ENCODE data around the gene EIF4A3. TPM values are rescaled to one million over a fixed set of nuclear protein-coding genes. Genes with fewer than 3 reads are reported as not detected.

Gene EIF4A3
- total RNA-seq, 2 experiments from 2014 or later, result 259 to 313 TPM

DNA sequence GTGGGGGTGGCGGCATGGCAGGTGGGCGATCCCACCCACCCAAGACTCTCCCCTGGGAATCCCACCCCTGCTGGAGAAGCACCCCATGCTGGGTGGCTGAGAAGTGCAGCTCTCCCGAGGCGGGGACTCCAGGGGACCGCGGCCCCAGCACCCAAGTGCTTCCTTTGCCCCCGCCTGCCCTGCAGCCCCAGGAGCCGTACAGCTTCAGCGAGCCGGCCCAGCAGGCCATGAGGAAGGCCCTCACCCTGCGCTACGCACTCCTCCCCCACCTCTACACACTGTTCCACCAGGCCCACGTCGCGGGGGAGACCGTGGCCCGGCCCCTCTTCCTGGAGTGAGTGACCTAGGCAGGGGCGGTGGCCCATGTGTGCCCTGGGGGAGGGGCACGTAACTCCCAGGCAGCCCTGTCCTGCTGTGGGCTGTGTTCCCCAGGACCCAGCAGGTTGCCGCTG is 33.9 kb downstream of the EIF4A3 start:
- Histone ChIP-seq H3K36me3 (ENCODE audit: insufficient read depth, low read length) (no peaks in the 10 kb centered on the region), H3K9me3 (ENCODE audit: low read length) (no peaks in the 10 kb centered on the region), H3K4me2 (ENCODE audit: low read length) (no peak overlapping the region), H2AFZ (ENCODE audit: low read length) (no peak overlapping the region), H3K4me1 (ENCODE audit: insufficient read depth, low read length, poor library complexity, severe bottlenecking) (peaks cover 8% of the 10 kb centered on the region), H3K79me2 (ENCODE audit: insufficient read depth, low read depth, low read length) (no peaks in the 10 kb centered on the region), H4K20me1 (ENCODE audit: insufficient read depth, low read length) (no peaks in the 10 kb centered on the region), H3K4me3 (ENCODE audit: low read depth, low read length, poor library complexity, severe bottlenecking) (no peak overlapping the region), H3K27ac (ENCODE audit: low read depth, low read length, poor library complexity, severe bottlenecking) (no peak overlapping the region), H3K9me2 (ENCODE audit: insufficient read depth, low read length) (no peaks in the 10 kb centered on the region)
- ChIA-PET POLR2A (no interaction called here), CTCF (ENCODE audit: unreplicated experiment) (no interaction called here)
- BruUV-seq (replicated peaks), result no TSS peak
- no peak for DNase-seq (ENCODE audit: low spot score)
- no peak for TF ChIP-seq EZH2phosphoT487 (IDR thresholded peaks at IDR 0.05; ENCODE audit: borderline replicate concordance, low read depth, low read length)
- TF ChIP-seq, protein P1, sequence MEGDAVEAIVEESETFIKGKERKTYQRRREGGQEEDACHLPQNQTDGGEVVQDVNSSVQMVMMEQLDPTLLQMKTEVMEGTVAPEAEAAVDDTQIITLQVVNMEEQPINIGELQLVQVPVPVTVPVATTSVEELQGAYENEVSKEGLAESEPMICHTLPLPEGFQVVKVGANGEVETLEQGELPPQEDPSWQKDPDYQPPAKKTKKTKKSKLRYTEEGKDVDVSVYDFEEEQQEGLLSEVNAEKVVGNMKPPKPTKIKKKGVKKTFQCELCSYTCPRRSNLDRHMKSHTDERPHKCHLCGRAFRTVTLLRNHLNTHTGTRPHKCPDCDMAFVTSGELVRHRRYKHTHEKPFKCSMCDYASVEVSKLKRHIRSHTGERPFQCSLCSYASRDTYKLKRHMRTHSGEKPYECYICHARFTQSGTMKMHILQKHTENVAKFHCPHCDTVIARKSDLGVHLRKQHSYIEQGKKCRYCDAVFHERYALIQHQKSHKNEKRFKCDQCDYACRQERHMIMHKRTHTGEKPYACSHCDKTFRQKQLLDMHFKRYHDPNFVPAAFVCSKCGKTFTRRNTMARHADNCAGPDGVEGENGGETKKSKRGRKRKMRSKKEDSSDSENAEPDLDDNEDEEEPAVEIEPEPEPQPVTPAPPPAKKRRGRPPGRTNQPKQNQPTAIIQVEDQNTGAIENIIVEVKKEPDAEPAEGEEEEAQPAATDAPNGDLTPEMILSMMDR (conservative IDR thresholded peaks at IDR 0.05; ENCODE audit: low read length), result no peak
- intact Hi-C loops (cut with micrococcal nuclease; ENCODE audit: unreplicated experiment), result no loop called here

DNA sequence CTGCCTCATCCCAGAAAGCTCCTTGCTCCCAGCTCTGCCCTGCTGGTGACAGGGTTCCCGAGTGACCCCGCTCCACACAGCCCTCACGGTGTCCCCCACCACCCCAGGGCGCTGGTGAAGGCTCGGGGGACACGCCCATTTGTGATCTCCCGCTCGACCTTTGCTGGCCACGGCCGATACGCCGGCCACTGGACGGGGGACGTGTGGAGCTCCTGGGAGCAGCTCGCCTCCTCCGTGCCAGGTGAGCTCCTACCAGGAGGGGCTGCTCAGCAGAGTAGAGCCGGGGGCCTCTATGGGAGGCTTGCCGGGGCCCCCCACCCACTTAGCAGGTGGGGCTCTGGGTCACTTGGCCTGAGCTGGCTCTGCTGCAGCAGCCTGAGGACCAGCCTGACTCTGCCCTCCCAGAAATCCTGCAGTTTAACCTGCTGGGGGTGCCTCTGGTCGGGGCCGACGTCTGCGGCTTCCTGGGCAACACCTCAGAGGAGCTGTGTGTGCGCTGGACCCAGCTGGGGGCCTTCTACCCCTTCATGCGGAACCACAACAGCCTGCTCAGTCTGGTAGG is 34.4 kb downstream of the EIF4A3 start:
- Histone ChIP-seq H3K9me3 (ENCODE audit: low read length) (no peaks in the 10 kb centered on the region), H3K36me3 (ENCODE audit: insufficient read depth, low read length) (no peaks in the 10 kb centered on the region), H4K20me1 (ENCODE audit: insufficient read depth, low read length) (no peaks in the 10 kb centered on the region), H3K4me1 (ENCODE audit: insufficient read depth, low read length, poor library complexity, severe bottlenecking) (peaks cover 8% of the 10 kb centered on the region), H3K27ac (ENCODE audit: low read depth, low read length, poor library complexity, severe bottlenecking) (no peak overlapping the region), H3K4me3 (ENCODE audit: low read depth, low read length, poor library complexity, severe bottlenecking) (no peak overlapping the region), H2AFZ (ENCODE audit: low read length) (no peak overlapping the region), H3K4me2 (ENCODE audit: low read length) (no peak overlapping the region), H3K9me2 (ENCODE audit: insufficient read depth, low read length) (no peaks in the 10 kb centered on the region), H3K79me2 (ENCODE audit: insufficient read depth, low read depth, low read length) (no peaks in the 10 kb centered on the region)
- intact Hi-C loops (cut with micrococcal nuclease; ENCODE audit: unreplicated experiment), result no loop called here
- ChIA-PET CTCF (ENCODE audit: unreplicated experiment) (no interaction called here), POLR2A (no interaction called here)
- DNase-seq (ENCODE audit: low spot score), result peak; percentile 38
- BruUV-seq (replicated peaks), result no TSS peak
- TF ChIP-seq, protein P1 (conservative IDR thresholded peaks at IDR 0.05; ENCODE audit: low read length), result no peak
- no peak for TF ChIP-seq EZH2phosphoT487 (IDR thresholded peaks at IDR 0.05; ENCODE audit: borderline replicate concordance, low read depth, low read length)

DNA sequence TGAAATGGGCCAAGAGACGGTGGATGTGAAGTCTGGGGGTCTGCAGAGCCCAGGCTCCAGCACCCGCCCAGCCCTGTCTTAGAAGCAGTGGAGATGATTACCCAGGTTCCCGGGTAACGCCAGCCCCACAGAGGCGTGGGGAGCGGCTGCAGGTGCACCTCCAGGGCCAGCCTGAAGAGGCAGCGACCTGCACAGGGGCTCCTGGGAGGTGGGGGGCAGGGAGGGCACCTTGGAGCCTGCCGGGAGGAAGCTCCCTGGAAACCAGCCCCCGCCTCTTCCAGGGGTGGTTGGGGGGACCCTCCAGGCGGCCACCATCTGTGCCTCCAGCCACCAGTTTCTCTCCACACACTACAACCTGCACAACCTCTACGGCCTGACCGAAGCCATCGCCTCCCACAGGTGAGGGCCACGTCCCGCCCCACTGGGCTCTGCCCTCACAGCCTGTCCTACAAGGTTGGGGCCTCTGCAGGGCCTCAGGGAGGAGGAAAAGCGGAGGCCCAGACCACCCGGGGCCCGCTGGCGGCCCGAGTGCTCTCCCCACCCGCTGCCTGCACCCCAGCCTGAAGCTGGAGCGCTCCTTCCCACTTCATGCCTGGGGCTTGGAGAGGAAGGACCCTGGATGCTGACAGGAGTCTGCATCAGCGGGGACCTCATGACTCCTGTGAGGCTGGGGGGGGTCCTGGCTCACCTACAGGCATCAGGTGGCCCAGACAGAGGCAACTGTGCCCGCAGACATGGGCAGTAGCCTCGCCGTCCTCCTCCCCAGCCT is 35.0 kb downstream of the EIF4A3 start:
- POLR2A ChIA-PET, result no interaction called here
- Histone ChIP-seq H3K9me3 (ENCODE audit: low read length) (no peaks in the 10 kb centered on the region), H3K27ac (ENCODE audit: low read depth, low read length, poor library complexity, severe bottlenecking) (no peak overlapping the region), H2AFZ (ENCODE audit: low read length) (no peak overlapping the region), H4K20me1 (ENCODE audit: insufficient read depth, low read length) (no peaks in the 10 kb centered on the region), H3K36me3 (ENCODE audit: insufficient read depth, low read length) (no peaks in the 10 kb centered on the region), H3K79me2 (ENCODE audit: insufficient read depth, low read depth, low read length) (no peaks in the 10 kb centered on the region), H3K4me1 (ENCODE audit: insufficient read depth, low read length, poor library complexity, severe bottlenecking) (peaks cover 8% of the 10 kb centered on the region), H3K9me2 (ENCODE audit: insufficient read depth, low read length) (no peaks in the 10 kb centered on the region), H3K4me3 (ENCODE audit: low read depth, low read length, poor library complexity, severe bottlenecking) (no peak overlapping the region), H3K4me2 (ENCODE audit: low read length) (no peak overlapping the region)
- intact Hi-C loops (cut with micrococcal nuclease; ENCODE audit: unreplicated experiment), result no loop called here
- CTCF ChIA-PET (ENCODE audit: unreplicated experiment), result no interaction called here
- TF ChIP-seq EZH2phosphoT487 (IDR thresholded peaks at IDR 0.05; ENCODE audit: borderline replicate concordance, low read depth, low read length), result no peak
- TF ChIP-seq, protein P1 (conservative IDR thresholded peaks at IDR 0.05; ENCODE audit: low read length), result peak; percentile 45; the same call in 1 of the 2 replicates
- BruUV-seq (replicated peaks), result no TSS peak
- peak; percentile 23 for DNase-seq (ENCODE audit: low spot score)
